IMR-90 (cell line): ENCODE measurements around the gene BRD1. TPM values are rescaled to one million over a fixed set of nuclear protein-coding genes. Genes with fewer than 3 reads are reported as not detected.

Experiments used
- ATAC-seq: fragments of 200-7000 bp; cut with Tn5 transposase; 2 replicates; pipeline ENCODE4 v1.9.1; 2020; ENCODE audit warnings: low read depth, mild to moderate bottlenecking, moderate library complexity
- BruUV-seq: library from RNA; stranded (reverse); fragments of 400-500 nt; replicated peaks from 2 replicates; lab custom pipeline; 2021; lab: Mats Ljungman, UMichigan
- CTCF ChIA-PET: fragments of 300-600 bp; formaldehyde crosslinking; extraction: SDS; loops from one replicate; lab custom pipeline; 2021; ENCODE audit warnings: antibody characterized with exemption; lab: Yijun Ruan, JAX
- POLR2A ChIA-PET: fragments of 300-600 bp; sonication (Branson Sonifier 250); formaldehyde crosslinking; loops from one replicate; lab custom pipeline; 2022; ENCODE audit warnings: antibody characterized with exemption; ENCODE audit not compliant: unreplicated experiment; lab: Charles Lee
- DNase-seq: peaks from one replicate; pipeline ENCODE4 v3.0.0; 2013
- H2AFZ ChIP-seq: replicated peaks from 2 replicates; pipeline ENCODE3; 2013; ENCODE audit warnings: low read length, mild to moderate bottlenecking; ENCODE audit not compliant: poor library complexity
- H2AK5ac ChIP-seq: 2 replicates; pipeline ENCODE4 v1.6.1; 2013; ENCODE audit warnings: low read depth, low read length, inconsistent platforms
- H2AK9ac ChIP-seq: replicated peaks from 2 replicates; pipeline ENCODE3; 2013; ENCODE audit warnings: mild to moderate bottlenecking, low read depth, low read length, moderate library complexity; ENCODE audit not compliant: poor library complexity
- H2BK120ac ChIP-seq: 2 replicates; pipeline ENCODE4 v1.6.1; 2013; ENCODE audit warnings: low read depth, low read length, inconsistent platforms
- H2BK15ac ChIP-seq: 3 replicates; pipeline ENCODE4 v1.6.1; 2013; ENCODE audit warnings: low read depth, low read length, inconsistent platforms
- H2BK20ac ChIP-seq: 2 replicates; pipeline ENCODE4 v1.6.1; 2013; ENCODE audit warnings: low read depth, mild to moderate bottlenecking, inconsistent platforms, low read length, moderate library complexity
- H2BK5ac ChIP-seq: 2 replicates; pipeline ENCODE4 v1.6.1; 2013; ENCODE audit warnings: mild to moderate bottlenecking, low read depth, low read length, inconsistent platforms; ENCODE audit not compliant: poor library complexity, severe bottlenecking
- H3K14ac ChIP-seq: replicated peaks from 2 replicates; pipeline ENCODE4 v1.6.1; 2013; ENCODE audit warnings: low read depth, low read length, inconsistent platforms
- H3K18ac ChIP-seq: 2 replicates; pipeline ENCODE4 v1.6.1; 2013; ENCODE audit warnings: low read depth, low read length, control low read depth
- H3K23ac ChIP-seq: 2 replicates; pipeline ENCODE4 v1.6.1; 2013; ENCODE audit warnings: low read depth, low read length, inconsistent platforms
- H3K27ac ChIP-seq: 2 replicates; pipeline ENCODE4 v1.5.1; 2013; ENCODE audit warnings: mild to moderate bottlenecking, control low read depth, low read length; ENCODE audit not compliant: insufficient read depth
- H3K27me3 ChIP-seq: 2 replicates; pipeline ENCODE4 v1.6.1; 2013; ENCODE audit warnings: low read length; ENCODE audit not compliant: control insufficient read depth, insufficient read depth
- H3K36me3 ChIP-seq: 2 replicates; pipeline ENCODE4 v1.6.1; 2013; ENCODE audit warnings: low read length, mixed read lengths; ENCODE audit not compliant: control insufficient read depth, insufficient read depth
- H3K4ac ChIP-seq: 2 replicates; pipeline ENCODE4 v1.6.1; 2013; ENCODE audit warnings: low read depth, low read length, inconsistent platforms
- H3K4me1 ChIP-seq: 2 replicates; pipeline ENCODE4 v1.6.1; 2013; ENCODE audit warnings: low read length, mixed read lengths; ENCODE audit not compliant: control insufficient read depth, insufficient read depth
- H3K4me2 ChIP-seq: 2 replicates; pipeline ENCODE4 v1.6.1; 2013; ENCODE audit warnings: low read depth, mild to moderate bottlenecking, control low read depth, low read length, moderate library complexity
- H3K4me3 ChIP-seq: 2 replicates; pipeline ENCODE4 v1.5.1; 2013; ENCODE audit warnings: low read depth, mild to moderate bottlenecking, control low read depth, low read length, moderate library complexity; ENCODE audit not compliant: insufficient read depth
- H3K56ac ChIP-seq: 2 replicates; pipeline ENCODE4 v1.6.1; 2013; ENCODE audit warnings: low read length, inconsistent platforms; ENCODE audit not compliant: insufficient read depth; ENCODE audit errors: extremely low read depth
- H3K79me1 ChIP-seq, 2 experiments: 2 replicates each; pipeline ENCODE4 v1.6.1; 2013; ENCODE audit warnings: low read length in 2 of 2, inconsistent platforms in 1 of 2, low read depth in 1 of 2
- H3K9ac ChIP-seq: 2 replicates; pipeline ENCODE4 v1.6.1; 2013; ENCODE audit warnings: low read depth, low read length, control low read depth
- H3K9me1 ChIP-seq: 2 replicates; pipeline ENCODE4 v1.6.1; 2013; ENCODE audit warnings: low read length, inconsistent platforms; ENCODE audit not compliant: insufficient read depth
- H3K9me3 ChIP-seq: 2 replicates; pipeline ENCODE4 v1.6.1; 2013; ENCODE audit warnings: low read length; ENCODE audit not compliant: control insufficient read depth, insufficient read depth
- H4K20me1 ChIP-seq: 2 replicates; pipeline ENCODE4 v1.6.1; 2013; ENCODE audit warnings: low read length, inconsistent platforms; ENCODE audit not compliant: insufficient read depth
- H4K5ac ChIP-seq: 2 replicates; pipeline ENCODE4 v1.6.1; 2013; ENCODE audit warnings: mild to moderate bottlenecking, low read depth, low read length, control low read depth
- H4K8ac ChIP-seq, 2 experiments: 2 replicates each; pipeline ENCODE4 v1.6.1; 2013; ENCODE audit warnings: low read depth in 2 of 2, low read length in 2 of 2, control low read depth in 1 of 2, inconsistent platforms in 1 of 2
- H4K91ac ChIP-seq: 2 replicates; pipeline ENCODE4 v1.6.1; 2013; ENCODE audit warnings: low read depth, low read length, inconsistent platforms; ENCODE audit not compliant: insufficient read depth
- BHLHE40 ChIP-seq: fragments of 150-350 bp; IDR thresholded peaks from 2 replicates; pipeline ENCODE4 v1.6.1; 2016; ENCODE audit warnings: mild to moderate bottlenecking, low read depth, low read length
- CEBPB ChIP-seq: IDR thresholded peaks from 2 replicates; pipeline ENCODE4 v1.6.1; 2012; ENCODE audit warnings: low read depth, low read length, improper control_type of control experiment
- CHD1 ChIP-seq: IDR thresholded peaks from 2 replicates; pipeline ENCODE4 v1.6.1; 2012; ENCODE audit warnings: low read depth, low read length, improper control_type of control experiment
- FOS ChIP-seq: fragments of 150-350 bp; IDR thresholded peaks from 2 replicates; pipeline ENCODE4 v1.6.1; 2016; ENCODE audit warnings: low read depth, low read length
- MAFK ChIP-seq: IDR thresholded peaks from 2 replicates; pipeline ENCODE4 v1.6.1; 2012; ENCODE audit warnings: low read depth, low read length, improper control_type of control experiment
- MXI1 ChIP-seq: IDR thresholded peaks from 2 replicates; pipeline ENCODE4 v1.6.1; 2012; ENCODE audit warnings: low read depth, mild to moderate bottlenecking, low read length, moderate library complexity, borderline replicate concordance
- NFE2L2 ChIP-seq: fragments of 150-350 bp; IDR thresholded peaks from 2 replicates; pipeline ENCODE4 v1.6.1; 2016; ENCODE audit warnings: low read depth, mild to moderate bottlenecking, low read length
- POLR2A ChIP-seq: IDR thresholded peaks from 2 replicates; pipeline ENCODE4 v1.6.1; 2012; ENCODE audit warnings: mild to moderate bottlenecking, low read depth, low read length
- RAD21 ChIP-seq: IDR thresholded peaks from 2 replicates; pipeline ENCODE4 v1.6.1; 2012; ENCODE audit warnings: low read length, improper control_type of control experiment
- RCOR1 ChIP-seq: IDR thresholded peaks from 2 replicates; pipeline ENCODE4 v1.6.1; 2012; ENCODE audit warnings: mild to moderate bottlenecking, low read length, improper control_type of control experiment; ENCODE audit not compliant: insufficient replicate concordance
- RFX5 ChIP-seq: IDR thresholded peaks from 2 replicates; pipeline ENCODE4 v1.8.0; 2012; ENCODE audit warnings: low read depth, mild to moderate bottlenecking, low read length, moderate library complexity
- SMC3 ChIP-seq: fragments of 150-350 bp; IDR thresholded peaks from 2 replicates; pipeline ENCODE4 v1.6.1; 2016; ENCODE audit warnings: low read depth, mild to moderate bottlenecking, antibody characterized with exemption, low read length, moderate library complexity
- WGBS, 2 experiments: methylation state at CpG; one replicate each; pipeline versions ENCODE4 v1.1.5 to v1.1.7; 2013; ENCODE audit warnings: missing lambda C conversion rate in 2 of 2; ENCODE audit not compliant: insufficient read length in 1 of 2; ENCODE audit errors: extremely low coverage in 2 of 2; 5-methylcytosine and 5-hydroxymethylcytosine counted together
- dilution Hi-C: fragments of 300-500 bp; cut with HindIII; formaldehyde crosslinking; loops from one replicate; pipeline ENCODE4 v1.14.3; 2018; ENCODE audit warnings: low sequenced_read_pairs; ENCODE audit not compliant: unreplicated experiment
- in situ Hi-C: fragments of 300-500 bp; cut with MboI; formaldehyde crosslinking; loops from 3 replicates; pipeline ENCODE4 v1.14.3; 2019; ENCODE audit warnings: low sequenced_read_pairs, inconsistent platforms, mixed read lengths
- intact Hi-C: fragments of 100-400 bp; cut with micrococcal nuclease; formaldehyde crosslinking; loops from 2 replicates; pipeline ENCODE4 v1.10.0; 2022
- polyA plus RNA-seq, 3 experiments: library from polyadenylated mRNA; depleted of rRNA; stranded (reverse); fragments of >200 nt; gene quantifications; 2 replicates each; pipeline ENCODE4 v1.2.3, GENCODE V29; 2012; ENCODE audit warnings: low replicate concordance in 1 of 3
- total RNA-seq: library from RNA; depleted of rRNA; stranded (reverse); fragments of >200 nt; gene quantifications from 2 replicates; pipeline ENCODE4 v1.2.3, GENCODE V29; 2012
- TF ChIP-seq, protein P1 (sequence below): fragments of 150-350 bp; IDR thresholded peaks from 2 replicates; pipeline ENCODE4 v1.6.1; 2016; ENCODE audit warnings: low read depth, mild to moderate bottlenecking, low read length, moderate library complexity, borderline replicate concordance
- TF ChIP-seq, protein P2 (sequence below): fragments of 150-350 bp; IDR thresholded peaks from 2 replicates; pipeline ENCODE4 v1.6.1; 2017; ENCODE audit warnings: mild to moderate bottlenecking, antibody characterized with exemption, low read length, low read depth
- TF ChIP-seq, protein P3 (sequence below): conservative IDR thresholded peaks from 2 replicates; pipeline ENCODE4 v1.5.1; 2012; ENCODE audit warnings: mild to moderate bottlenecking, low read depth, low read length, improper control_type of control experiment

BRD1 gene
- total and polyA plus RNA-seq, 2 of the 4 experiments (the other 2 are of a cell fraction) = 10.0 to 10.6 TPM

DNA sequence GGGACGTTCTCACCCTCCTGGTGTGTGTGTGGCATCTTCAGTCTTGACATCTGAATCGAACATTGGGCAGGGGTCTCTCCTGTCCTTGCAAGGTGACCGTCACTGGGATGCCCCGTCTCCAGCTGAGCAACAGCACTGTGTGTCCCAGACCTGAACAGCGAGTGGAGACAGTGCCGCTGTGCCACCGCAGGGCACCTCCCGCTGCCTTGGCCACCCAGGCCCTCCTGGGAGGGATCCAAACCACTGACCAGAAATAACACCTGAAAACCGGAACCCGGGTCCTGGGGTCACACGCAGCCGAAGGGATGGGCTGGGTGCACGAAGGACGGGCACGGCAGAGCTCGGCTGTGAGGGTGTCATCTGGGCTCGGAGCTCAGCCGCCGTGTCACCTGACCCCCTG lies 102.2 kb downstream of the BRD1 start:
- POLR2A ChIA-PET = no interaction called here
- H2BK120ac ChIP-seq = no peak overlapping the region
- no peak for TF ChIP-seq RAD21
- no peak for TF ChIP-seq RCOR1
- no peak for TF ChIP-seq SMC3
- TF ChIP-seq, protein P1, sequence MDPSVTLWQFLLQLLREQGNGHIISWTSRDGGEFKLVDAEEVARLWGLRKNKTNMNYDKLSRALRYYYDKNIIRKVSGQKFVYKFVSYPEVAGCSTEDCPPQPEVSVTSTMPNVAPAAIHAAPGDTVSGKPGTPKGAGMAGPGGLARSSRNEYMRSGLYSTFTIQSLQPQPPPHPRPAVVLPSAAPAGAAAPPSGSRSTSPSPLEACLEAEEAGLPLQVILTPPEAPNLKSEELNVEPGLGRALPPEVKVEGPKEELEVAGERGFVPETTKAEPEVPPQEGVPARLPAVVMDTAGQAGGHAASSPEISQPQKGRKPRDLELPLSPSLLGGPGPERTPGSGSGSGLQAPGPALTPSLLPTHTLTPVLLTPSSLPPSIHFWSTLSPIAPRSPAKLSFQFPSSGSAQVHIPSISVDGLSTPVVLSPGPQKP = no peak
- no peak for TF ChIP-seq RFX5
- TF ChIP-seq POLR2A = no peak
- TF ChIP-seq MXI1 = no peak
- no peak for TF ChIP-seq CEBPB
- TF ChIP-seq, protein P2, sequence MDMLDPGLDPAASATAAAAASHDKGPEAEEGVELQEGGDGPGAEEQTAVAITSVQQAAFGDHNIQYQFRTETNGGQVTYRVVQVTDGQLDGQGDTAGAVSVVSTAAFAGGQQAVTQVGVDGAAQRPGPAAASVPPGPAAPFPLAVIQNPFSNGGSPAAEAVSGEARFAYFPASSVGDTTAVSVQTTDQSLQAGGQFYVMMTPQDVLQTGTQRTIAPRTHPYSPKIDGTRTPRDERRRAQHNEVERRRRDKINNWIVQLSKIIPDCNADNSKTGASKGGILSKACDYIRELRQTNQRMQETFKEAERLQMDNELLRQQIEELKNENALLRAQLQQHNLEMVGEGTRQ = no peak
- TF ChIP-seq BHLHE40 = no peak
- TF ChIP-seq NFE2L2 = no peak
- TF ChIP-seq FOS = no peak
- TF ChIP-seq MAFK = no peak
- no peak for TF ChIP-seq CHD1
- TF ChIP-seq, protein P3, sequence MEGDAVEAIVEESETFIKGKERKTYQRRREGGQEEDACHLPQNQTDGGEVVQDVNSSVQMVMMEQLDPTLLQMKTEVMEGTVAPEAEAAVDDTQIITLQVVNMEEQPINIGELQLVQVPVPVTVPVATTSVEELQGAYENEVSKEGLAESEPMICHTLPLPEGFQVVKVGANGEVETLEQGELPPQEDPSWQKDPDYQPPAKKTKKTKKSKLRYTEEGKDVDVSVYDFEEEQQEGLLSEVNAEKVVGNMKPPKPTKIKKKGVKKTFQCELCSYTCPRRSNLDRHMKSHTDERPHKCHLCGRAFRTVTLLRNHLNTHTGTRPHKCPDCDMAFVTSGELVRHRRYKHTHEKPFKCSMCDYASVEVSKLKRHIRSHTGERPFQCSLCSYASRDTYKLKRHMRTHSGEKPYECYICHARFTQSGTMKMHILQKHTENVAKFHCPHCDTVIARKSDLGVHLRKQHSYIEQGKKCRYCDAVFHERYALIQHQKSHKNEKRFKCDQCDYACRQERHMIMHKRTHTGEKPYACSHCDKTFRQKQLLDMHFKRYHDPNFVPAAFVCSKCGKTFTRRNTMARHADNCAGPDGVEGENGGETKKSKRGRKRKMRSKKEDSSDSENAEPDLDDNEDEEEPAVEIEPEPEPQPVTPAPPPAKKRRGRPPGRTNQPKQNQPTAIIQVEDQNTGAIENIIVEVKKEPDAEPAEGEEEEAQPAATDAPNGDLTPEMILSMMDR = no peak
- no peaks in the 10 kb centered on the region for H4K20me1 ChIP-seq
- no peak overlapping the region for H3K18ac ChIP-seq
- dilution Hi-C loops (no loop called here), intact Hi-C loops (no loop called here), in situ Hi-C loops (no loop called here)
- H3K14ac ChIP-seq = no peak overlapping the region
- DNase-seq = no peak
- H3K56ac ChIP-seq = no peak overlapping the region
- no peak overlapping the region for H2AFZ ChIP-seq
- H3K9me3 ChIP-seq = no peaks in the 10 kb centered on the region
- no peak for ATAC-seq
- H3K4me2 ChIP-seq = no peak overlapping the region
- H2AK9ac ChIP-seq = no peak overlapping the region
- CTCF ChIA-PET = no interaction called here
- no peak overlapping the region for H4K8ac ChIP-seq
- 83% methylated on average over 16 of the region's 19 CpGs; no CpG with 5 or more reads in 1 of the 2 experiments for WGBS, 2 experiments
- H2BK20ac ChIP-seq = no peak overlapping the region
- peaks cover 20% of the 10 kb centered on the region for H3K27me3 ChIP-seq
- no TSS peak for BruUV-seq
- no peak overlapping the region for H3K4ac ChIP-seq
- H3K9ac ChIP-seq = no peak overlapping the region
- H3K23ac ChIP-seq = no peak overlapping the region
- no peaks in the 10 kb centered on the region for H3K4me1 ChIP-seq
- H2AK5ac ChIP-seq = no peak overlapping the region
- H4K91ac ChIP-seq = no peak overlapping the region
- H2BK5ac ChIP-seq = no peak overlapping the region
- H3K27ac ChIP-seq = no peak overlapping the region
- H3K4me3 ChIP-seq = no peak overlapping the region
- H3K9me1 ChIP-seq = no peaks in the 10 kb centered on the region
- H3K36me3 ChIP-seq = no peaks in the 10 kb centered on the region
- H4K5ac ChIP-seq = no peak overlapping the region
- no peaks in the 10 kb centered on the region for H3K79me1 ChIP-seq
- H2BK15ac ChIP-seq = no peak overlapping the region
